Inflammatory macrophage (primary cell): ENCODE data around the gene HDAC4.

Source experiments
- DNase-seq, 2 donors: peaks; one replicate each; pipeline ENCODE4 v3.0.0-alpha.2; 2020 to 2022

Gene HDAC4

DNA sequence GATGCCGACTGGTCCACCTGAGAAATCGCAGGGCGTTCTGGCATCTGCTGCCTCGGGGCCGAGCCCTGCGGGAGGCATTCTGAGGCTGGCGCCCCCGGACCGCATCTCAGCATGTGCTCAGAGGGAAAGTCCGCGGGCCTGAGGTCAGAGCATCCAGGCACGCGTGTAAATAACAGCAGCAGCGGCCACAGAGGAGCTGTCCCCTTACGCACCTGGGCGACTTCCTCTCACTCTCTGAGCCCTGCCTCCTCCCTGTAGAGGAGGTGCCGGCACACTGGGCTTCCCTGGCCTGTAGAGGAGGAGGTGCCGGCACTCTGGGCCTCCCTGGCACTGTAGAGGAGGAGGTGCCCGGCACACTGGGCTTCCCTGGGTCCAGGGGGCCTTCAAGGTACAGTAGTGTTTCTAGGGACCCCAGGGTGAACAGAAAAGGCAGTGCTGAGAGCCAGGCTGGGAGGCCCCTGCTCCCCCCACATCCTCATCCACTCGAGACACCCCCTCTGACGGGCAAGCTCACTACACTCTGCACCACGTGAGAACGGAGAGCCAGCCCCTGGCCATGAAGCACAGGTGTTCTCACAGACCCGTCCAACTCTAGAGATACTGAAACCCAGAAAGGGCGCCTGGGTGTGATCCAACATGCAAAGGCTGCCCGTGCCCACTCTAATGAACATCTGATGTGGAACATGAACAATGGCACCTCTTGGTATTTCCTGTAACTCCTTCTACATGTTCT is 263.5 kb downstream of the HDAC4 start:
- DNase-seq: no peak

DNA sequence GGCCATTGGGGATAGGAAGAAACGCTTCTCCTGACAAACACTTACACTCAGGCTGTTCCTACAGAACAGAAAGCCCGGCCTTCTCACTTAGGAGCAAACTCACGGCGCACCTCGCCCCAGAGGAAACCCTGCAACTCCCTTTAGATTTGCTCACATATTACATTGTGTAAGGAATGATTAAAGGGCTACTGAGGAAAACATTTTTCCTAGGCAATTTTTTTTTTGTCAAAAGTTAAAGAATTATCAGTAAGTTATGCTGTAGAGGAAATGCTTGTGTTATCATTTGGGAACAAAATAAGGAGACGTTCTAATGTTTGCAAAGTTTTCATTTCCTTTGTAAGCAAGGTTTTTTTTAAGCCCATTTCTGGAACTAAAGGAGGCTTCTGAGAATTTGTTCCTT is 264.1 kb downstream of the HDAC4 start:
- DNase-seq: no peak

DNA sequence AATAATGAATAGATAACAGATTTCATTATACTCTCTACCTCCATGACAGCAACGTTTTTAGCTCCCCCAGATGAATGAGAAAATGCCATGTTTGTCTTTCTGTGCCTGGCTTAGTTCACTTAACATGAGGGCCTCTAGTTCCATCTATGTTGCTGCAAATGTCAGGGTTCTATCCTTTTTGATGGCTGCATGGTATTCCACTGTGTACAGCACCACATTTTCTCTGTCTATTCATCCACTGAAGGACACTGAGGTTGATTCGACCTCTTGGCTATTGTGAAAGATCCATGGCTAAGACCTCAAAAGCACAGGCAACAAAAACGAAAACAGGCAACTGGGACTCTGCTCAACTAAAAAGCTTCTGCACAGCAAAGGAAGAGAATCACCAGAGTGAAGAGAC is 264.6 kb downstream of the HDAC4 start:
- no peak for DNase-seq

DNA sequence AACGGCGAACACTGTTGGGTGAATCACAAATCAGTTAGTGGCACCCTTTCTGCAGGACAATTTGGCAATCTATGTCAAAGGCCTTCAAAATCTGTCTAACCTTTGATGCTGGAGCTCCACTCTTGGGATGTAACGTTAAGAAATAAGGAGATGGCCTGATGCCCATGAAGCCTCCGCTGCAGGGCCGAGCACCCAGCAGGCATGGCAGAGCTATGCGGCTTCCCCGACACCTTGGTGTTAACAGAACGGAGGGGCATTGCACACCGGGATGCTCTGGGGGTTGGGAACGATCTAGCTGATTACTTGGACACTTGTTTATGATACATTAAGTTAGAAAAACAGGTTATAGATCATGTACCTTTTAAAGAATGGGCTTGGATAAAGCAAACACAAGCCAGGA is 265.3 kb downstream of the HDAC4 start:
- no peak for DNase-seq

DNA sequence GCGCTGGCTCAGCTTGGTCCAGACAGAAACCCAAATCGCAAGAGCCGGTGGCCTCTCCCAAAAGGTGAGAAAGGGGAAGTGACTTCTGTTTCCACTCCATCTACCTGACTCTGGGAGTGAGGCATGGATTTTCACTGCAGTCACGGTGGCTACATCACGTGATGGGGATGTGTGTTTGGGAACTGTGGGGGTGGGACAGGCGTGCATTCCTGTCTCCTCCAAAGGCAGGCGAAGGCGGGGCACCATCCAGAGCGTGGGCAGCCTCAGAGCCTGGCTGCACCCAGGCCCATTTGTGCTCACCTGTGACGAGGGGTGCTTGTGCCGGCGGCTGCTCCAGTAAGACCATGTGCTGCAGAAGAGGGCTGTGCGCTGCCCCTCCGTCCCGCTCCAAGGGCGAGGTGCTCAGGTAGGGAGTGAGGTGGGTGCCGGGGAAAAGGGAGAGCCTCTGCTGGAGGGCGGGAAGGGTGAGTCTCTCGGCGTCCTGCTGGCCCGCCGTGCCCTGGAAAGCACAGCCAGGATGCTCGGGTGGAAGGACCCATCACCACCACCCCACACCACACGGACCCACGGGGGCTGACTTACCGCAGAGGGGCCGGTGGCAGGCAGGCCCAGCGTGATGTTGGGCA is 266.8 kb downstream of the HDAC4 start:
- DNase-seq: no peak

DNA sequence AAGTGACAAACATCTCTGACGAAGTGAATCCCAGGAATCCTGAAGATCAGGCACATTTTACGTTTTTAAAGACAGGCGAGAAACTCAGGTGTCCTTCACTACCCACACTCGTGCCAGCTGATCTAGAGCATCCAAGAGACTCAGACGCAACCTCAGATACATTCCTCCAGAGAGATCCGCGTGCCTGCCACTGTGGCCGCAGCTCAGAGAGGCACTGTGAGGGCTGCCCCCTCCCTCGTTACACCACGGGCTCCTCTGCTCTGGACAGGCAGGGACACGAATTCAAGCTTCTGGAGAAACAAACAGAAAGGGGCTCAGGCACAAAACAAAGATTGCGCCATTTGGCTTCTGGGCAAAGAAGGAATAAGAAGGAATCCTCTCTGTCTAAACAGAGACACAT is 268.0 kb downstream of the HDAC4 start:
- no peak for DNase-seq

DNA sequence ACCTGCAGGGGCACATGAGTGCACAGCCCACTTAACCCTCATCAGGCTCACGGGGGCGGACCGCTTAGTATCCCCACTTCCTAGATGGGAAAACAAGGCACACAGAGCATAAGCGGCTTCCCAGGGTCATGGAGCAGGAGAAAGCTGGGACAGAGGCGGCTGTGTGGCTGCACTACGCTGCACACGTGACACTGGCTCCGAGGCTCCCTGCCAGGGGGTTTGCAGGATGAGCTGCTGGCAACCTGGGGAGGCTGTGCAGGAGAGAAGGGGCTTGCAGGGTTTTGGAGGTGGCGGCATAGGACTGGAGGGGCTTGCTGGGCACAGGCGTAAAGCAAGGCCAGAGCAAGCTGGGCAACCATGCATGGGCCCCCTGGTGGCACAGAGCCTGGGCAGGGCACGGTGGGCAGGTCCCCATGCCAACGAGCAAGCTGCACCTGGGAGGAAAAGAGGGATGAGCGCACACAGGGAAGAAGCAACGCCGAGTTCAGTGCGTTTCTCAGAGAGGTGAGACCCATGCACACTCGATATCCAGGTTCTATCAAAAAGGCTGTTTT is 268.6 kb downstream of the HDAC4 start:
- DNase-seq: no peak

DNA sequence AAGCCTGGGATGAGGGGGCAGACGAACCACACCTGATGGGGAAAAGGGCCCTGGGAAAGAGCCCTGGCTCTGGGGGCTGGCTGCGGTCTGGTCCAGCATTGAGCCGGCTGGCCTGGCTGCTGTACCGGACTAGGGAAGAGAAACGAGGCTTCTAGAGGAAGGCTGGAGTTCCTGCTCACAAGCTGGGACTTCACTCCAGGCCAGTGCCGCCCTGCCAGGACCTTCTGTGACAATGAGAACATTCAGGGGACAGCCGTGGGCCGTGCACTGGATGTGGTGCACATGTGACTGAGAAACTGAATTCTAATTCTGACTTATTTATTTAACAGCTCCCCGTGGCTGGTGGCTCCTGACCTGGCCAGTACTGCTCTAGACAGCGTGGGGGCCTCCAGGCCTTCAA is 269.3 kb downstream of the HDAC4 start:
- no peak for DNase-seq

DNA sequence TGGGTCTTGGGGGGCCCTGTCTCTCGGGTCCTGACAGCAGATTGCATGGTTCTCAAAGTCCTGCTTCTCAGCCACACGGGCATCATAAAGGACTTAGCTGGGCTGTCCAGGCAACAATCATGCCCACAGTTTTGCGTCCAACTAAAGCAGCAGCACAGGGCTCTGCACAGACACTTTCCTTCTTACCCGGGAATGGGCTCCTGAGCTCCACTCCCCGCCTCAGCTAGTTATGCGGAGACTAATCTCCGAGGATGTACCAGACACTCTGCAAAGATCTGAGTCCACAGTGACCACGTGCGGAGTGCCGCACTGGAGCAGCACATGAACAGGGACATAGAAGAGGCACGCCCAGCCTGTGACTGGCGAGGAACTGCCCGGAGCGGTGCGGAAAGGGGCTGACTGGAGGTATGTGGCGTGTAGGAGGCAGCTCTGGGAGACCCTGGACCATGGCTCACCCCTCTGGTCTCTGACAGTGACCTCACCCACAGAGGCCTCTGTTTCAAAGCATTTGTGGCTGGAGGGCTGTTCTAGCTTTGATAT is 270.0 kb downstream of the HDAC4 start:
- no peak for DNase-seq

DNA sequence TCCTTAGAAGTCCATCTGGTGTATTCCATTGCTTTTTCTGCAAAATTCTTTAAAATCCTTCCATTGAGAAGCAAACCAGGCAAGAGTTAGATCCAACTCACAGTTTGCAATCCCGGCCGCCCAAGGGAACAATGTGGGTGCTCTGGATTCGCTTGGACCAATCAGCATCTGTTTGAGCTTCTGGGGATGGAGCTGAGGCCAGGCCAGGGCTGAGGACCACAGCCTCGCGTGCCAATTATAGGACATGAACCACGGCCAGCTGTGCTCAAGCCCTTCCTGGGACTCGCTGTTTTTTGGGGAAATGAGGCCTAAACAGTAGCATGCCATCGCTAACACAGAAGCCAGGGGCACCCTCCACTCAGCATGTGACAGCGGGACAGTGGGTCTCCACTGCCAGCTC is 270.8 kb downstream of the HDAC4 start:
- DNase-seq: no peak

DNA sequence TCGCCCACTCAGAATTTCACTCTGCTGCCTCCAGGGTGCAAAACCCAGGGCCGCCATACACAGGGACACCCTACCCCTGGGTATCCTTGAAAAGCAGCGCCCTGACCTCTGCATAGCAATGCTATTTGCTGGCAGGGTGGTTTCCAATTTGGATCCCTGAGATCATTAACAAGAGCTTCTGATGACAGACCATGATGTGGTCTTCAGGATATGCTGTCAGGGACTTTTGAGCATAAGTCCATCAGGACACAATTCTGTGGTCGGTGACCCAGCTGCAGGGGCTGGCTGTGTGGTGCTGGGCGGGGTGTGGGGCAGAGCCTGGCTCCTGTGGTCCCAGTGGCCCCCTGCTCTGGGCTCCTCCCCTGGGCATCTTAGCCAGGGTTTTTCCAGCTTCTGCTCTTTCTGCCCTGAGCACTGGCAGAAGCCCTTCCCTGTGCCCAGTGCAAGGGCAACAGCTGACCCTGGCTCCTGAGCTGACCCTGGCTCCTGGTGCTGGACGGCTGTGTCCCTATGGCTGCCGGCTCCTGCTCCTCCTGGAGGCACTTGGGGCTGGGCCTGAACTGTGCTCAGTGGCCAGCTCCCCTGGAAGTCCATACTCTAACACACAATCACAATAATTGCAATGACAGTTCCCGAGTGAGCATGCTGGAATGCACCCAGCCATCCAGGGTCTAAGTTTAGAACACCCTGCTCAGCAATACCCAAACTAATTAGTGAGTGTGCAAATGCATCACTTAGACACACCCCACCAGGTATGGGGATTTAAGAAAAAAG is 271.5 kb downstream of the HDAC4 start:
- DNase-seq: no peak

DNA sequence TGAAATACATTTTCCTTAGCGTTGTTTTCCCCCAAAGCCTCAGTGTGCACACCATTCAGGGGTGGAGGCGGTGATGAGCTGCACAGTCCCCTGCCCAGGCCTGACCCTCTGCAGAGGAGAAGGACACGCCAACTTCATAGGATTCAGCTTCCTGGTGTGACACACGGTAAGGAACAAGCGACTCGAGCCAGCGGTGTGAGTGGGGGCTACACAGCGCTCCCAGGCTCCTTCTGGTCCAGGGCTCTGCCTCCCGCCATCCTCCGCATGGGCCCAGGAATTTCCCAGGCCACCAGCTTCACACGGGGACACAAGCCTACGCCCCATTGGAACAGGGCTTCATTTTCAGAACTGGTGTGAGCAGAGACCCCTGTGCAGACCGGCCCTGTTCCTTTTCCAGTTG is 272.1 kb downstream of the HDAC4 start:
- no peak for DNase-seq

DNA sequence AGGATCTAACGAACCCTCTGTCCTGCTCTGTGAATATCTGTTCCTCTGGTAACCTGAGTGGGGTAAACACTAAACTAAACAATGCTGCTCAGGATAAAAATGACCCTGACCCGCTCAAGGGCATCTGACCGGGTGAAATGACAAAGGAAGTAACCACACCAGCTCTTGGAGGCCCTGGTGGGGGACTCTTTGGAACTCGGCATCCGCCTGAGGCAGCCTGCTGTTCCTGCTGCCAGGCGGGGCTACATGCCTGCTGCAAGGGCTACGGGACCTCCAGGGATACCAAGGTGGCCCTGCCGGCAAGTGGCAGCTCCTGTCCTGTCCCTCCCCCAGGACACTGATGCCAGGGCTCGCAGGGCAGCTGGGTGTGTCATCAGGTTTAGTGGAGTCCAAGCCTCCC is 273.3 kb downstream of the HDAC4 start:
- DNase-seq: no peak

DNA sequence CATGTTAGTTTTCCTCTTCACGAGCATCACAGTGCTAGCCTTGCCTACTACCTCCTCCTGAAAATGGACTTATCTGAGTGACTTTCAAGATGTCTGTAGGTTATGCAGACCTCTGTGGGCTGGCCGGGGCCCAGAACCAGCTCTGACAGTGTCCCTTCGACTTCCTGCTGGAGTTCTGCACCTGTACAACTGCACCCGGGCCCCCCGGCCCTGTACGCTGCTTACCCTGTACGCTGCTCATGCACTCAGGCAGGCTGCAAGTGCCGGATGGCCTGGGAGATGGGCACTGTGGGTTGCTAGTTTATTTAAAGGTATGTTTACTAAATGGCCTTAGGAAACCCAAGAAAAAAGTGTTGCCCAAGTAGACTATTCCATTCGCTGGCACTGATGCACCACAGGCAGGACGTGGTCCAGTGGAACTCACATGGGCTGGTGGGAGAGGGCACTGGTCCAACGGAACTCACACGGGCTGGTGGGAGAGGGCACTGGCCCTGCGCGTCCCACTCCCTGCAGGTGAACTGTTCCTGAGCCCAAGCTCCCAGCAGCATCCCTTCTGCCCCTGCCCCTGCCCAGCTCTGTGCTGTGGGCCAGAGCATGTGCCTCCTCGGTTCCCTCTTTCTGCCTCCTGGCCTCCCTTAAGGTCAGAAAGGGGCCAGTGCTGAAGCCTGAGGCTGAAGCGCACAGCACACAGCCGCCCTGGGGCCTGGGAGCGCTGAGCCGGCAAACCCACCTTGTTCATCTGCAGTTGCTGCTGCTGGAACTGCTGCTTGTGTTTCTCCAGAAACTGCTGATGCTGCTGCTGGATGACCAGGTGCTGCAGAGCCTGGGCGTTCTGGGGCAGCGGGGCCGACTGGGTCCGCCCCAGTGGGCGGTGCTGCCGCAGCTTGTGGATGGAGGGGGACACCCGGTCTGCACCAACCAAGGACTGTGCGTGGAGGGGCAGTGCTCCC is 274.8 kb downstream of the HDAC4 start:
- no peak for DNase-seq

DNA sequence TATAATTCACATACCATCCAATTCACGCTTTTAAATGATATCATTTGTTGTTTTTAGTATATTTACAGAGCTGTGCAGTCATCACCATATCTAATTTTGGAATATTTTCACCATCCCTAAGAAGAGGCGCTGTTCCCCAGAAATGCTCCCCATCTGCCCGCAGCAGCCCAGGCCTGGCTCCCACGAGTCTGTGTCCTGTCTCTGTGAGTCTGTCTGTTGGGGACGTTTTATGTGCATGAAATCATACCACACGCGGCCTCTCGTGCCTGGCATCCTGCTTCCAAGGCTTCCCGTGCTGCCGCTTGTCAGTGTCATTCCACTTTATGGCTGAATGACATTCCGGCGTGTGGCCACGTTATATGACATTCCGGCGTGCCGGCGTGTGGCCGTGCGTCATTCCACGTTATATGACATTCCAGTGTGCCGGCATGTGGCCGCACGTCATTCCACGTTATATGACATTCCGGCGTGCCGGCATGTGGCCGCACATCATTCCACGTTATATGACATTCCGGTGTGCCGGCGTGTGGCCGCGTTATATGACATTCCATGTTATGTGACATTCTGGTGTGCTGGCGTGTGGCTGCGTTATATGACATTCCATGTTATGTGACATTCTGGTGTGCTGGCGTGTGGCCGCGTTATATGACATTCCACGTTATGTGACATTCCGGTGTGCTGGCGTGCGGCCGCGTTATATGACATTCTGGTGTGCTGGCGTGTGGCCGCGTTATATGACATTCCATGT is 276.5 kb downstream of the HDAC4 start:
- no peak for DNase-seq

DNA sequence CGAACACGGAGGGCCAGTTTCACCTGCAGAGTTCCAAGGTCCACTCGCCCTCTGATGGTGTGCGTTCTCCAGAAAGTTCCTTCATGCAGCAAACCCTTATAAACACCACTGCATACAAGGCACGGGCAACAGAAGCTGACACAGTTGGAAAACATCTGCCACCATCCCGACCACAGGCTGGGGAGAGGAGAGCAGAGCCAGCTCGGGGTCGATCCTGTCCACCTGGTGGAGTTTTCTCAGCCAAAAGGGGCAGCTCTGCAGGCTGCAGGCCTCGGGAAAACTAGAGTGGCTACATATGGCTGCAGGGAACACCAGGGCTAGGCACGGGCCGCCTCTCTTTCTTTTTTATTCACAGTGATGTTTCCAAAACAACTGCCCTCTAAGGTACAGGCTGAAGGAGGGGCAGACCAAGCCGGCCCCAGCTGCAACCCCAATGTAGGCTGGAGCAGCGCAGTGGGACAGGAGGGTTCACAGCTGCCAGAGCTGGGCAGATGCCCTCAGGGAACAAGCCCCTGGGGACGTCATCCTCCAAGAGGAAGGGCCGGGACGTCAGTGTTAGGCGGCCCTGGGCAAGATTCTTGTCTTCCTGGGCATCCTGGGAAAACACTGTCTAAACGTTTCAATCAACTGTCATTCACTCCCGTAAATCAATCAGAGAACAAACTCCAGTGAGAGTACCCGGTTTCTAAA is 278.3 kb downstream of the HDAC4 start:
- DNase-seq: no peak

DNA sequence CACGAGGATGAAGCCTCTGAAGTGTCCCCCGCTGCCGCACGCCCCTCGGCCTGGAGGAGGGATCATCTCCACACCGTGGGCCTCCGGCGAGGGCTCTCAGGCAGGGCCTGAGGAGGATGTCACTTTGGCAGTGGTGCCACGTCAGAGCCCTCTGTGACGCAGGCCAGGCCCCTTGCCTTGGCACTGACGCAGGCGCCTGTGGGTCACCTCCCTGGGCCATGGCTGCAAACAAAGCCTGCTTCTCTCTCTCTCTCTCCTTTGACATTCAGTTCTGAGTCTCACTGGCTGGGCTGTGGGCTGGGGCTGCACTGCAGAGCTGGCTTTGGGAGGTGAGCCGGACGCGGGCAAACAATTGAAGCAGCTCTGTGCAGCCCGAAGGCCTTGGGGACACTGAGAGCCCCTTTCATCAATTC is 279.2 kb downstream of the HDAC4 start:
- DNase-seq: no peak

DNA sequence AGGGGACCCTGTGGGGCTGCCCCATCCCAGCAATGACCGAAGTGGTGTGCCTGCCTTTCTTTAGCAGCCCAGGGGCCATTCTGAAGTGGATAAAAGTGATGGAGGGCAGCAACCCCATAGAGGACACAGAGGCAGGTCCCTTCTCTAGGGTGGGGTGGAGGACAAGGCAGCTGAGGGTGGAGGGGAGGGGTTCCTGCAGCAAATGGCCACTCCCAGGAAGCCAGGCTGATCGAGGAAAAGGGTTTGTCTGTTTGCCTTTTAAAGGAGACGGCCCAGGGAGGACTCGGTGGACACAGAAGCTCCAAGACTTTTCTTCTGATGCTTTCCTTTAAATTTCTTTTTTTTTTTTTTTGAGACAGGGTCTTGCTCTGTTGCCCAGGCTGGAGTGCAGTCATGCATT is 280.2 kb downstream of the HDAC4 start:
- DNase-seq: no peak

DNA sequence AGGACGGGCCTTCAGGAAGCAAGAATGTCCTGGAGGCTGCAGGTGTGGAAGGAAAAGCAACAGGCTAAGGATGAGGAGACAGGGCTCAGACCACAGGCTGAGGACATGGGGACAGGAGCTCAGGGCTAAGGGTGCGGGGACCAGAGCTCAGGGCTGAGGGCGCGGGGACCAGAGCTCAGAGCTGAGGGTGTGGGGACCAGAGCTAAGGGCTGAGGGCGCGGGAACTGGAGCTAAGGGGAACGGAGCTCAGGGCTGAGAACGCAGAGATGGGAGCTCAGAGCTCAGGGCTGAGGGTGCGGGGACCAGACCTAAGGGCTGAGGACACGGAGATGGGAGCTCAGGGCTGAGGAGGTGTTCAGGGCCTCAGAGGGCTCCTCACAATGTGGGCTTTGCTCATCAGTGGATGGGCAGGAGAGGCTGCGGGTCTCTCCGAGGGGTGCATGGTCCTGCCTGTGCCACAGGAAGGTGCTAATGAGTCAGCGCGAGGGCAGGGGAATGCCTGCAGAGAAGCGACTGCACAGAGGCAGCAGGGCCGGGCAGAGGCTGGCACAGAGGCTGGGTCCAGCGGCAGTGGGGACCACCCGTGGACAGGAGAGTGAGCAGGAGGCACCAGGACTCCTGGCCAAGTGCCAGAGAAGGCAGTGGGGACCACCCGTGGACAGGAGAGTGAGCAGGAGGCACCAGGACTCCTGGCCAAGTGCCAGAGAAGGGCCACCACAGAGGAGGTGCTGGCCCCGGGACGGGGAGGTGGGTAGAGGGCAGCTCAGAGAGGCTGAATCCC is 281.3 kb downstream of the HDAC4 start:
- DNase-seq: no peak

DNA sequence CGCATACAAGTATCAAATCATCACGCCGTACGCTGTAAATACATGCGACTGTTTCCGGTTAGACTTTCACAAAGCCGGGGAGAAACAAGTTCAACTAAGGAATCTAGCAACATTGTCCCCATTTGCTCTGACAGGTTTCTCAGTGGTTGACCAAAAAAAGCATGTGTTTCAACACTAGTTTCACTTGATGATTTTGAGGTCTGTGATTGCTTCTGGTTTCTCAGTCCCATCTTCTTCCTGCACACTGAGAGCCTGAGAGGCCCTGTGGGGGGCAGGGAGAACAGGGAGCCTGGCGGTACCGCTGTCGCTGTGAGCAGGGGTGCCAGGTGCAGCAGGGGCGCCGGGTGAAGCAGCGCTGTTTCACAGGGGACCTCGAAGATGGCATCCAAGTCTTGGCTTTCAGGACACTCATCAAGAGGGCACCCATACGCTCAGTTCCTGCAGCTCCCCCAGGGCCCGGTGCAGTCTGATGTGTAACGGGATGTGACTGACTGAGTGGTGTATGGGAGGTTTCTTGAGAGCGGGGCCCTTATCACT is 282.1 kb downstream of the HDAC4 start:
- peak; percentile 1 to 8 for DNase-seq
